NCI-H526 treated with DMSO at 0.1 percent for 48 hours (cell line): Measurements from ENCODE around the gene EML1.
A peak's percentile ranks its signal among the peaks of the same experiment; 100 is the strongest.

Experiments
- DNase-seq: peaks from one replicate; lab custom pipeline; 2025; lab: John Stamatoyannopoulos, UW

EML1 gene

DNA sequence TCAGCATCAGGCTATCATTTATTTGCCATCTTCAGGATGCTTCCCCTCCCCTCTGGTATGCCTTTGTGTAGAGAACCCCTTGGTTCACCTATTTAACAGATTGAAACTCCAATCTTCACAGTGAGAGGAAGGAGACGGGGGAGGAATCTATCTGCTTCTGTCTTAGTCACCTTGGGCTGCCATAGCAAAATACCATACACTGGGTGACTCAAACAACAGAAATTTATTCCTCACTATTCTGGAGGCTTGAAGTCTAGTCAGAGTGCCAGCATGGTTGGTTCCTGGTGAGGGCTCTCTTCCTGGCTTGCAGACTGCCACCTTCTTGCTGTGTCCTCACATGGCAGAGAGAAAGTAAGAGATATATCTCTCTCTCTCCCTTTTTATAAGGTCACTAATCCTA, 13.5 kb upstream of the EML1 start:
- DNase-seq, result no peak

DNA sequence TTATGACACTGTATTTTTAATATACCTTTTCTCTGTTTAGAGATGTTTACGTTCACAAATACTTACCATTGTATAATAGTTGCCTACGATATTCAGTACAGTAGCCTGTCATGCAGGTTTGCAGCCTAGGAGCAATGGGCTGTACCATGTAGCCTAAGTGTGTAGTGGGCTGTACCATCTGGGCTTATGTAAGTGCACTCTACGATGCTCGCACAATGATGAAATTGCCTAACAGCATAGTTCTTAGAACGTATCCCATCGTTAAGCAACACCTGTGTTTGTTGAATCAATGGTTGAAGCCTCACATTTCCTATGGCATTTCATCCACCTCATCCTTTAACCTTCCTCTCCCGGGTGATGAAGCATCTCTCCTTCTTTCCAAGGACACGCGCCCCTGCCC, 12.5 kb upstream of the EML1 start:
- DNase-seq, result no peak

DNA sequence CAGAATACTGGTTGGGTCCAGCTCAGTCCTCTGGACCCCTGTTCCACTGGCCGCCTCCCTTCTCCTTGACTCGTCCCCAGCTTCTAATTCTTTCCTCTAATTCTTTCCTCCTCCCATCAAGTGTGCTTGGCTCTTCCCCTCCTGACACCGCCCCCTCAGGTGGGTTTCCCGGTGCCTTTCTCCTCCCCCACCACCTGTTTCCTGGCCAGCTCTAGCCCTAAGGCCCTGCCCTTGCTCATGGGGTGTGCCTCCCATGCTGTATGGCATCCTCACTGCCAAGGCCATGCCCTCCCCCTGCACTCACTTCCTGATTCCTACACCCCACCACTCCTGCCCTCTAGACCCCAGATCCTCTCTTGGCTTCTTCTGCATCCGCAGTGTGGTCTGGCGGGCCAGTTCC, 12.1 kb upstream of the EML1 start:
- no peak for DNase-seq

DNA sequence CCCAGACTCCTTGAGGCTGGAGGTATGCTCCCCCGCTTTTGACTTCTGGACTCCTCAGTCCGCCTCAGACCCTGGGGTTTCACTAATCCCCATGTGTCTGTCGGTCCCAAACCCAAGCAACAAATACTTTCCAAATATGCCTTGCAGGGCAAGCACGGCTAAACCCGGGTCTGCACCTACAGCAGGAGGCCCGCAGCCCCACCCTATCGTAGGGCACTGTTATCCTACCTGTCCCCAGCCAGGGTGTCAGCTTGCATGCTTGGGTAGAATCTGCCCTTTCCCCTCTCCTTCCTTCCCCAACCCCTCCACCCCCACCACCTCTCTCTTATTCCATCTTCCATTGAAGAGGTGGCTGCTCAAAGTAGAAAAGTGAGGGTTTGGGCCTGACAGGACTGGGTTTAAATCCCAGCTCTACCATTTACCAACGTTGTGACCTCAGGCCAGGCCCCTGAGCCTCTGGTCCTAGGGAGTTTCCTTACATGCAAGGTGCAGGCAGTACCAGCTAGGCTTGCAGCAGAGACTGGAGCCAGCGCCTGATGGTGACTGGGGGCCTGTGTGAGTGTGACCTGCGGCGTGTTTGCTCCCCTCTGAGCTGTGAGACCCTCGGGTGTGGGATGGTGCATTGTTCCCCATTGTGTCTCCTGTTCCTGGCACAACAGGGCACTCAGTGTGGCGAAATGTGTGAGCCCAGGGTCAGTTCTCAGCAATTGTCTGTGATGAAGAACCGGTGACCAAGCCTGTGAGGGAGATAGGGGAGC, 11.2 kb upstream of the EML1 start:
- DNase-seq, result no peak

DNA sequence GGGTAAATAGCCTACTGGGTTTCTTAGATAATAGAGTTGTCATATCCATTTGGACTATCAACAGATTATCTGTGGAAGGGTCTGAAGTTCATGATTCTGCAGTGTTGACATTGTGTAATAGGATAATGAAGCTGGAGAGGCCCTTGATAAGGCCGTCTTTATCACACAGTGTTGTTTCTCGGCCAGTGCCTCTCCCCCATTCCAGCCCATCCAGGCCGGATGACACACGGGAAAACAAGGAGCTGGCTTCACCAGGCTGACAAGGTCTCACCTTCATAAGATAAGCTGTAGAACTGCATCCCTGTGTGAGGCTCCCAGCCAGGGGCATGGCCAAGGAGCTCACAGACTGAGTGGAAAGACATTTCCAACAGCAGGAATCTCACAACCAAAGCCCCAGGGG, 8.7 kb upstream of the EML1 start:
- DNase-seq, result no peak

DNA sequence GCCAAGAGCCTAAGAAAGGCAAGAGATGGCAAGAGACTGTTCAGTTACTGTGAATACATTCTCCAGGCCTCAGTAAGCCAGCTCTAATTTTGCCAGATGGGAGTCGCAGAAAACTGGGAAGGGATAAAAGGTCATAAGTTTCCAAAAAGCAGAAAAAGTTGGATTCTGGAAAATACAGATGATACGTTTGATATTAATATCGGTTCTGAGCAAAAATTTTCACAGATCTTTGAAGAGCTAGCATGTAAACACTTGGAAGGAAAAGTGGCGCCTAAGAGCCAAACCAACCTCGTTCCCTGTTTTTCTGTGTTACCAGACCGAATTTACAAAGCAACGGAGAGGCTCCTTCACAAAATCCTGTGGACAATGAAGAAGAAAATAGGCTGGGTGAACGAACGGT, 7.8 kb upstream of the EML1 start:
- DNase-seq, result no peak

DNA sequence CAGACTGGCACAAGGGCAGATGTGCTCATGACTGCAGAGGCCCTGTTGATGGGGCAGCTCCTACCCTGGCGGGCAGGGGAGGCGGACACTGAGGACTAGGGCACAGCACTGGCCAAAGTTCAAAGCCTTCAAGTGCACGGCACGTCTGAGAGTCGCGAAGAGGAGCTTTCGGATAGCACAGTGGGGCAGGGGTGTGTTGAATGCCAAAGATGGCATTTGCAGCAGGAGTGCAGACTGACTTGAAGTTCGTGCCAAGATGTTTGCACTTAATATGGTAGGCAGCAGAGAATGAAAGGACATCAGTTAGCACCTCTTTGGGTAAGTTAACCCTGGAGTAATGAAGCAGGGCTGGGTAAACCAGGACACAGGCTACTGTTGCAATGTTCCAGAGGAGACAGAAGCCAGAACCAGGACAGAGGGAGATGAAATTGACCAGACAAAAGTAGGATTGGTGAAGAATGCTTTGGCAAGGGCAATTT, 6.7 kb upstream of the EML1 start:
- no peak for DNase-seq

DNA sequence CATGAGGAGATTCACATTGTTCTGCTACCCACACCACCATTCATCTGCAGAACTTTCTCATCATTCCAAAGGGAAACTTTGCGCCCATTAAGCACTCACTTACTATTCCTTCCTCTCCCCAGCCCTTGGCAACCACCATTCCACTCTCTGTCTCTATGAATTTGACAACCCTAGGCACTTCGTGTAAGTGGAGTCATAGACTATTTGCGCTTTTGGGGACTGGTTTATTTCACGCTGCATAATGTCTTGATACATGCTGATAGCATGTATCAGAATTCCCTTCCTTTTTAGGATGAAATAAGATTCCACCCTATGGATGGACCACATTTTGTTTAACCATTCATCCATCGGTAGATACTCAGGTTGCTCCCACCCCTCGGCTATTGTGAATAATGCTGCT, 4.5 kb upstream of the EML1 start:
- no peak for DNase-seq

DNA sequence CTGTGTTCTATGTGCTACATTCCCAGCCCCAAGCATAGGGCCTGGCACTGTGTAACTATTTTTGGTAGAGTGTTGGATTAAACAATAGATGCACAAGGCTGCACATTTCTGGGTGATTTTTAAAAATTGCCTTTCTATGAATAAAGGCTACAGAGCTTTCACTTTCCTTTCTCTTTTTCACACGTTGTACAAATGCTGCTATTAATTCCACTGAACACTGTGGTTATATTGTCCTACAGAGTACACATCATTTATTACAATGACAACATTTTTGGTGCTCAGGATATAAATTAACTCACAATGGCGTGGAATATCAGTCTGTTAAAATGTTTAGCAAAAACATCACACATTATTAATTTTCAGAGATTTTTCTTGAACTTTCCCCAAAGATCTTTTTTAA, 3.6 kb upstream of the EML1 start:
- DNase-seq, result no peak

DNA sequence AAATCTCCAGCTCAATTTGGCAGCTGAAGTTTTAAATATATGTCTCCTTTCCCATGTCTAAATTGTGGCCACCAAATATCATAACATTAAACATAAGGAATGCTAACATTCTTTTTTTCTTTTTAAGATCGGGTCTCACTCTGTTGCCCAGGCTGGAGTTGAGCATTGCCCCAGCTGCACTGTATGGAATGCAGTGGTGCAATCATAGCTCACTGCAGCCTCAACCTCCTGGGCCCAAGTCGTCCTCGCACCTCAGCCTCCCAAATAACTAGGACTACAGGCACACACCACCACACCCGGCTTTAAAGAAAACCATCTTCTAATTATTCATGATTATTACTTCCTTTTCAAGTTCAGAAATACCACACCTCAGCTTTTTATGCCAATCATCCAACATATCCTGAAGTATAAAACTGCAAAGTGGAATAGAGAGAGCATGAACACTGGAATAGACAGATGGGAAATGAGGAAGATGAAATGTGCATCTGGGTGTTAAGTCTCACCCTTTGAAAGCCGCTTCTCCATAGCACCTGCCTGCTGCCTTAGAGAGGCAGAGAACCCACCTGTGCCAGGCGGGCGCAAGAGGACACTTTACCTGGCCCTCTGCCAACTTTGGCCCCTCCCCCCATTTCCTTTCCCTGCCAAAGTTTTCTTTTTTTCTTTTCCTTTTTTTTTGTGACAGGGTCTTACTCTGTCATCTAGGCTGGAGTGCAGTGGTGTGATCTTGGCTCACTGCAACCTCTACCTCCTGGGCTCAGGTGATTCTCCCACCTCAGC, 2.8 kb upstream of the EML1 start:
- no peak for DNase-seq

DNA sequence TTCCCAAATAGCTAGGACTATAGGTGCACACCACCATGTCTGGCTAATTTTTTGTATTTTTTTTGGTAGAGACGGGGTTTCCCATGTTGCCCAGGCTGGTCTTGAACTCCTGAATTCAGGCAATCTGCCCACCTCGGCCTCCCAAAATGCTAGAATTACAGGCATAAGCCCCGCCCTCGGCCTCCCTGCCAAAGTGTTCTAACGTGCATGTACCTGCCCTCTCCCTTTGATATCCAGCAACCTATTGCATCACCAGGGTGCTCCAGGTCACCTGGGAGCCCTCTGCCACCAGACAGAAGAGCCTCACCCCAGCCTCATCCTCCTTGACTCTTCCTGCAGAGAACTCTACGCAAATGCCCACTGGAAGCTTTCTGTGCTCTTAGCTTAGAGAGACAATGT, 2.2 kb upstream of the EML1 start:
- no peak for DNase-seq

DNA sequence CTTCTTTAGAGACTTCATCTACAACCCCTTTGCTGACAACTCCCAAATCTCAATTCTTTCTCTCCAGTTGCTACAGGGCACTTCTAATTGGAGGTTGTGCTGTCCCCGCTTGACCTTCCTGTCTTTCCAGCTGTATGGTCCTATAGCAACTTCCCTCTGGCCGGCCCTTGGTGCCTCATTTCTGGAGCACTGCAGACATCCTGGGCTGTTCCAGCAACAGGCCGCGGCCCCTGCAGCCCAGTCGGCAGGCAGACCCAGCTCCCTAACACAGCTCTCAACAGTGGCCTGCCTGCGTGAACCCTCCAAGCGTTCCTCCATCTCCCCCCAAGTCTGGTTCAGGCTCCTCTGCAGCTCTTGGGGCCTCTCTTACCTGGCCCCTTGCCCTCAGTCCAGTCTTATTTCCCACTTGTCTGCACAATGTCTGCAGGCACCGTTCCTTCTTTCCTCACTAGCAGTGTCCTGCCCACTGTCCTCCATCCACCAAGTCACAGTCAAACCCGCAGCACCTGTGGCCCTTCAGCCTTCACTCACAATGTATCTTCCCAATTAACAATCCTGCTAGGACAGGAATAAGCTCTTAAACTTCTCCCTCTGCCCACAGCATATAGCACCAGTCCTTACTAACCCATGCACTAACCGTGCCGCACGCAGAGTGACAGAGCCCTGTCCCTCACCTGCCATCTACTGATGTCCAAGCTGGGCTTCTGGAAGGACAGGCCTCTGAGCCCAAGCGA, 1.6 kb upstream of the EML1 start:
- no peak for DNase-seq

DNA sequence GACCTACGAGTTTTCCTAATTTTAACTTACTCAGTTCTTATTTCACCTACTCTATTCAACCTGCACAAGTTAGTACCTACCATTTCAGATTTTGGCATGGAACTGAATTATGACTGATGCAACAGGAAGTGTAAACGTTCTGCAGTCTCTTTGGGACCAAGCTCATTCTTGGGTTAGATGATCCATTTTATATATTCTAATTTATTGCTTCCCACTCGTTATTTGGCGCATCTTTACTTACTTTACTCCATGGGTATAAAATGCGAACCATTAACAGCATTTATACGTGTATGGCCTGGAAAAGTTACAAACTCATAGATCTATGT, 1.0 kb upstream of the EML1 start:
- no peak for DNase-seq

DNA sequence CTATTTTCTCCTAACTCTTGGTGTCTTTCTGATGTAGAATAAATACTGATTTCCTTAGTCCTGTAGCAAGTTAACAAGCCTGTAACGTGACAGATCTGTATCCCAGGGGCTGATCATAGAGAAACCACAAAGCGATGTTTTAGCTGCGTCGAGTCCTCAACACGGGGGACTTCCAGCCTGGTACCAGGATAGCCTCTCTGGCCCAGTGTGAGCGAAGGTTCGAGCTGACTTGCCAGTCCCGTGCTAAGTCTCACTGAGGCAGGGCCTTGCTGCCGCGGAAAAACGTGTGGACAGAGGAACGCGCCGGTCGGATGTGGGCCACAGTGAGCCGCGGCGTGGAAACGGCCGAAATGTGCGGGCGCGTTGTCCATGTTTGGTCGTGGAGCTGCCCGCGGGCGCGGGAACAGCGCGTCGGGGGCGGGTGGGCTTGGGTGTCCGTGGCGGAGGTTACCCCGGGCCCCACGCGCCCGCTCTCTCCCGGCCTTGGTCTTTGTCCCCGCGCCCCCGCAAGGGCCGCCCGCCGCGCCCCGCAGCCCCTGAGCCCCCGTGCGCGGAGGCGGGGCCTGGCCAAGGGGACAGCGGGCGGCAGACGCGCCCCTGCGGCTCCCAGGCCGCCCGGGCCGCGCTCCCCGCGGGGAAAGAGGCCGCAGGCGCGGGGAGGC, 531 bp upstream of the EML1 start:
- no peak for DNase-seq

DNA sequence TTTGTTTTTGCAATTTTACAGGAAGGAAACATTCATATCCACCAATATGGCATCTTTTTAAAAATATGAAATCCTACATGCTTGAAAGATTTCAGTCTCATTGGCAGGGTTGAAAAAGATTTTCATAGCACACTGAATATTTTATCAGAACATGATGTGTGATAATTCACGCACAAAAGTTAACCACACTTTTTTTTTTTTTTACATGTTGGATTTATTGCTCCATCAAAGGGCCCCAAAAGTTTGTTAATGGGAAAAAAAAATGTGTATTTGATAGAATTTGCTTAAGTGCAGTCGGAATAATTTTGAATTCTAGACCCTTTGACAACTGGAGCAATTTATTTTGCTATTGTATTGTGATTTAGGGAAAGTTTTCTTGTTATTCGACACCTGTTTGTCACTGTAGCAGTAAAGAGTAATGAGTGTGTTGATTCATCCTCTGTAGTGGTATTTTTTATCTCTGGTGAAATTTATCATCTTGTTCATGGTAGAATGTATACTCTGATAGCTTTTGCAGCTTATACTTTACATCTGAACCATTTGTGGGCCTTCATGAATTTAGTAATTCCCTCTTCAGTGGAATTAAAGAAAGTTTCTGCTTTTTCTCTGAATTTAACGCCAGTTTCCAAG, 1.1 kb downstream of the EML1 start:
- DNase-seq, result no peak

DNA sequence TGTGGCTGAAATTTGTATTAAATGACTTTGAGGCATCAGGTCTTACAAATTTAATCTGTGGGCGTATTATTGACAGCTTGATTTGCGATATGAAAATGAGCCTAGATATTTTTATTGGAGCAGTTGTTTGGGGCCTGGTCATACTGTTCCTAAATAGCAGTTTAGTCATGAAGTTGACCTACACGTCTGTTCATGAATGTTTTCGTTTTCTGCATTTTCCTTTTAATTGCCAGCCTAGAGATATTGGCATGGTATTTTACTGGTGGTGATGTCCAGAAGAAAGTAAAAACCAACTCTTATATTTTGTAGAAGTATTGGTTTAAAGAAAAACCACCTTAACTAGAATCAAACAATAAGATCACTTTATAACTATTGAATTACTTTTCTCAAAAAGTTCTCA, 1.8 kb downstream of the EML1 start:
- no peak for DNase-seq

DNA sequence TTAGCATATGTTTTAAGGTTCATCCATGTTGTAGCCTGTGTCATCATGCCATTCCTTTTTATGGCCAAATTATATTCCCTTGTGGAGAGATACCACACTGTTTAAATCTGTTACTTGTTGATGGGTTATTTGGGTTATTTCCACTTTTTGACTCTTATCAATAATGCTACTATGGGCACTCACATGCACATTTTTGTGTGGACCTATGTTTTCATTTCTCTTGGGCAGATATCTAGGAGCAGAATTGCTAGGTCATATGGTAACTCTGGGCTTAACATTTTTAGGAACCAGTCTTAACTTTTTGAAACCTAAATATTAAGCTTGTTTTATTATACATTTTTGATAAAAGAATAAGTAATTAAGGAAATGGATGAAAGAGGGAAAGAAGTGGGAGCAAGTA, 4.0 kb downstream of the EML1 start:
- no peak for DNase-seq

DNA sequence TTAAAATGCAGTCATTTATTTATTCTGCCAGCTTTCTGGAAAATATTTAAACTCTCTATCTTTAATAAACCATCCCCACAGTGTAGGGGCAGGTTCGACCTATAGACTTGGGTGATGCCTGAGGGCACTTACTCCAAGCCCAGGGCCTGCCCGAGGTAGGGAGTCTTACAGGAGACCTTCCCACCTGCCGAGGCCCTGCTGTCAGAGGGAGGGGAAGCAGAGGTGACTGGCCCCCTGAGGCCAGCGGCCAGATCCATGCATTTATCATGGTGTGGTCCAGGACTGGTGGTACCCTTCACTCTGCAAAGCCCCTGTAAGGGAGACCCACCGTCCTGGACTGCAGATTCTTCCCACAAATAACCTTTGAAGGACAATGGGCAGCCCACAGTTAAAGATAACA, 7.6 kb downstream of the EML1 start:
- no peak for DNase-seq

DNA sequence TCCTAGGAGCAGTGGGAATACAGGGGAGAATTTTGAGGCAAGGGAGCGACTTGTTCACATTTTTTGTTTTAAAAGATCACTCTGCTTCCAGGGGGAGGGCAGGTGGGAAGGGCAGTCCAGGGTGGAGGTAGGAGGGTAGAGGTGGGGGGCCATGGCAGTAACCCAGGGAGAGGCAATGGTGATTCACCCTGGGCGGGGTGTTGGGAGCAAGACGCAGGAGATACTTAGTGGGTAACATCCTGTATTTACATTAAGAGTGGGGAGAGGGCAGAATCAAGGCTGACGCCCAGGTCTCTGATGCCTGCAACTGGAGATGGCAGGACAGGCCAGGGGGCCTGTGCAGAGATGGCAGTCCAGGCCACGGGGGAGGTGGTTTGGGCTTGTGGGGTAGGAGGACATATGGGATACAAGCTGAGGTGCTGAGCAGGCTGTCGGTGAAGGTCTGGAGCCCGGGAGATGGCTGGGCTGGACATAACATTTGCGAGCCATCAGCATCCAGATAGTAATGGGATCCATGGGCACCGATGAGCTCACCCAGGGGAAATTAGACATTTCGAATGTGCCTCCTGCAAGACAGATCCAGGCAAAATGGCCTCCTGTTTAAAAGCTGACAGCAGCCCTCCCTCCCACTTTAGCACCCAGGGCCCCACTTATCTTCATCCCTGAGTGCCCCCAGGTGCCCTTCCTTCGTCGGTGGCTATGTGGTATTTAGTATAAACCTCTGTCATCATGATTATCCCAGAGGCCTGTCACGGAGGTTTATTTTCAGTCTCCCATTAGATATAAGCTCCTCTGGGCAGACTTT, 9.3 kb downstream of the EML1 start:
- no peak for DNase-seq

DNA sequence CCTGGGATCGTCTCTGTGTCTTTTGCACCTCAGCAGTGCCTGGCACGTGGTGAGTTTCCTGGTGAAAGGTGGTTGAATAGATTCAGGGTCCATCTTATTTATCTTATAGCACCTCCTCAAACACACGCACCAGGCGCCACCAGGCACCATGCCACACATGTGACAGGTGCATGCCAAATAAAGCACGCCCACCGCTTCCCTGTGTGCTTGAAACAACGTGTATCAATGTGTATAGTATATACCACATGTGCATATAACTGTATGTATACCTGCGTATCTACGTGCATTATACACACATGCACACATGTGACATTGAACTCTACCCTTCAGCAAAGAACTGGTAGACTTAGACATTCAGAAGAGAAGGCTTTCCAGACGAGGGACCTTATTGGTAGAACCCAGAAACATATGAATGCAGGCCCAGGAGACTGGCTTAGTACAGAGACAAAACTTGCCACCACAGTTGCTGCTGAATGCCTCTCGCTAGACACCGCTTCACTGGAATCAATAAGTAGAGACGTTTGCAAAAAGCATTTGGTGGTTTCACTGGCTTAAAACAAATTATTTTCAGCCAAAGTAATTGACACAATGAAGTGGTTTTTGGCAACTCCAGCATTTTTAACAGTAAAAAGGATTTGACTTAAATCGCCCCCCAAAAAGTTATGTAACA, 10.0 kb downstream of the EML1 start:
- no peak for DNase-seq

DNA sequence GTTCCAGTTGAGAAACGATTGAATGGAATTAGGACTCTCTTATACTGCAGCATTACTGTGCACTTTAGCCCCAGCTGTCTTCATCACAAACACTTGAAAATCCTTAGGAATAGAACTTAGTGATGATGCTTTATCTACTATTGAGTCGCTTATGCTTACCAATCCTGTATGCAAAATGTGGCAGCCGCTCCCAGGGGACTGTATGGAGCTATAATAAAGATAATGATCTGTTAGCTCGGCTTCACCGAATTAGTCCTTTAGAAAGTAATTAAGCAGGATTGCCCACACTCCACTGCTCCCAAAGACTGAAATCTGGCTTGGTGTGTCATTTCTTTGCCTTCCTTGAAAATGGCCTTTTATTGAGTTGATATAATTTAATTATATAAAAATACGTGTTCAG, 10.6 kb downstream of the EML1 start:
- peak; percentile 81 for DNase-seq
